NCI-H1694 (cell line): ENCODE measurements around the gene HEMK1.
A peak's percentile ranks its signal among the peaks of the same experiment; 100 is the strongest.

Source experiments
- DNase-seq: peaks from one replicate; lab custom pipeline; 2025; lab: John Stamatoyannopoulos, UW

Gene HEMK1

DNA sequence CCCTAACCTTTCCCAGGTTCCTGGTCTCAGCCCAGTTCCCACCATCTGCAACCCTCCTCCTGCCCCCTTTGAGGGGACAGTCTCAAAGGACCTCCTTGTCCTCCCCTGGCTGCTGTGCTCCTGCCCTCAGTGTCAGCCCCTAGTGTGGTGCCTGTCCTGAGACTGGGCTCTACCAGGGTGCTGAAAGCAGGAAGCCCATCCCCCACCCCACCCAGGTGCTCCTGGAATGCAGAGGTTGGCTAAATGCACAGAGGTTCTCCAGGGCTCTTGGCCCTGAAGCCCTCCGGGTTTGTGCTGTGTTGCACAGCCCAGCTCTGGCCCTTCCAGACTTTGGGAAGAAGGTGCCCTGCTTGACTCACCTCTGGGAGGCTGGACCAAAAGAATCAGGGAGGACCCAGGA lies 23.5 kb upstream of the HEMK1 start:
- no peak for DNase-seq

DNA sequence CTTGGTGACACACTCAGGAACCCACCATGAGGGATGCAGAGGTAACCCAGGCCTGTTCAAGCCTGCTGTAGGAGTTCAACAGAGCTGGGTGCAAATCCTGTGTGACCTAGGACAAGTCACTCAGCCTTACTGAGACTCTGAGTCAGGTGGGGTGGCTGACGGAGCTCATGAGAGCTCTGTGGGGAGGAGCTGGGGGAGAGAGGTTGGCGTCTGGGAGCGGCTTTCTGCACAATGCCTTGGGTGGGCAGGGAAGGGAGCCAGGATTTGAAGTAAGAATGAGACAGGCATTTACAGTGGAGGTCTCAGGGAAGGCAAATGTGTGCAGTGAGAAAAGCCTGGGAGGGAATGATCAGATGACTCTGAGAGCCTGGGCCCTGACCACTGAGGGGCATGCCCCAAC lies 20.1 kb upstream of the HEMK1 start:
- DNase-seq: no peak

DNA sequence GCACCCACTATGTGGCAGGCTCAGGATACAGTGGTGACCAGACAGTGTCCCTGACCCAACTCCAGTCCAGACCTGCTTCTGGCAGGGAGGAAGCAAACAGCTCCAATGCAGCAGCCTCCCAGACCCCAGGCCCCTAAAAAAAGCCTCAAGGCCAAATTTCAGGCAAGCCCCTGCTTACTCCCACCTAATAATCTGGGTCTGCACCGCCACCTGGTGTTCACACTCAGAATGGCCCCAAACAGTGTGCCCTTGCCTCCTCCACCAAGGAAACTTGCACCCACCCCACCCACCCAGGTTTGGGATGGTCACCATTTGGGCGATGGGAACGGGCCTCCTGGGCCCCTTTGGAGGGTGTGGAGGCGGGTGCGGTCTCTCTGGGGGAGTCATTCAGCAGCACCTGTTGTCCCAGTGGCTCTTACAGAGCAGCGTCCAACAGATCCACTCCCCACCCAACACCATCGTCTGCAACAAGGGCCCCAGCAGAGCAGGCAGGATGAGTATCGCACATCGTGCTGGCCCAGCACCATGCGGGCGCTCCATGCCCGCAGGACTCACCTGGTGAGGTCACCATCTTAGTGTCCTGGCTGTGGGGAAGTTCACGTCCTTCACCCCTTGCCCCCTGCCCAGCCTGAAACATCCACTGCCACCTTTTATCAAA lies 19.1 kb upstream of the HEMK1 start:
- peak; percentile 46 for DNase-seq

GRCh38 chr3:50551054-50551659 lies 18.2 kb upstream of the HEMK1 start:
- DNase-seq: no peak

GRCh38 chr3:50551681-50552435 lies 17.5 kb upstream of the HEMK1 start:
- DNase-seq: no peak

DNA sequence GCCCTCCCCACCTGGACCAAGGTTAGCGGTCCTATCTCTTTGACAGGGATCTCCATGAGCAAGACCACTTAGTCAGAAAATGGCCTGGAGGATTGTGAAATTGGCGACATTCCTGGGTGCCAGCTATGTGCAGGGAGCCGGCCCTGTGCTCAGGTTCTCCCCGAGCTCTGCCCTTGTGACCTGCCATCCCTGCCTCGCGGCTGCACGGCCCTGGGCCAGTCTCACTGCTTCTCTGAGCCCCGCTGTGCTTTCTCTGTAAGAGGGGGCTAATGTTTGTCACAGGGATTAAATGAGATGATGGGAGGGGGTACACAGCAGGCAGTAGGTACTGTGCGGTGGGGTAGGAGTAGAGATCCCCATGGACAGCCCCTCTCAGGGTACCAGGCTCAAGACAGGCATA lies 16.7 kb upstream of the HEMK1 start:
- no peak for DNase-seq

DNA sequence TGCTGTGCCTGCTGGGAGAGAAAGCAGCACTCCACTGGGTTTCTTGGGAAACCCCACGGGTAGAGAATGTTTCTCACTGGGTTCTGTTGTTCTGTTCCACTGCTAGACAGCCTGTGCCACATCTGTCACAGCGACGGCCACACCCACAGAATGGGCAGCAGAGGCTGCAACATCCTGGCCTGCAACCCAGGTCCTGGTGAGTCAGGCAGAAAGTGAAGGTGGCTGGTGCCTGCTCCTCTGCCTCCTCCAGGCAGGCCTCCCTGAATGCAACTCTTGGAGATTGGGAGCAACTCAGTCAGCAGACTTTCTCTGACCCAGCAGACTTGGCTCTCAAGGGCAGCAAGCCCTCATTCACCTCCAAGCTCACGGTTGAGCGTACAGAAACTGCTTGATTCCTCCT lies 14.8 kb upstream of the HEMK1 start:
- no peak for DNase-seq

GRCh38 chr3:50557106-50557505 lies 12.2 kb upstream of the HEMK1 start:
- DNase-seq: no peak

DNA sequence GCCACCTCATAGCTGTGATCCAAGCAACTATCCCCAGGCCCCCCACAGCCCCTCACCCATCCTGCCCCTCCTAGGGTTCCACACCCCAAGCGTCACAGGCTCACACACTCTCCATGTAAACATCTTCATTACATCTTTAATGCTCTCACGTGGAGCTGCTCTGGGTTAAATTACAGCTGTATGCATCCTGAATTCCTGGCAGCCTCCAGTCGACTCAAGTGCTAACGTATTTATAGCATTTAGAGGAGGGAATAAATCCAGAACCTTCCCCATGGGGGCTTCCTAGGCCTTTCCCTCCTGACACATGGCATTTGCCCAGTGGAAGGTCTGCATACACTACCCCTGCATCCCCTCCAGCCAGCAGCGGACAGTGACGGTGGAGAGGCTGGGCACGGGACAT lies 11.4 kb upstream of the HEMK1 start:
- DNase-seq: no peak

GRCh38 chr3:50559702-50560101 lies 9.6 kb upstream of the HEMK1 start:
- no peak for DNase-seq

- no peak for DNase-seq
These were observed 6.5 kb upstream of the HEMK1 start for GRCh38 chr3:50562861-50563260.

- peak; percentile 7 for DNase-seq
These were observed 5.5 kb upstream of the HEMK1 start for GRCh38 chr3:50563867-50564266.

- no peak for DNase-seq
These were observed 5.0 kb upstream of the HEMK1 start for GRCh38 chr3:50564321-50564720.

- DNase-seq: no peak
These were observed 2.3 kb upstream of the HEMK1 start for GRCh38 chr3:50567011-50567385.

DNA sequence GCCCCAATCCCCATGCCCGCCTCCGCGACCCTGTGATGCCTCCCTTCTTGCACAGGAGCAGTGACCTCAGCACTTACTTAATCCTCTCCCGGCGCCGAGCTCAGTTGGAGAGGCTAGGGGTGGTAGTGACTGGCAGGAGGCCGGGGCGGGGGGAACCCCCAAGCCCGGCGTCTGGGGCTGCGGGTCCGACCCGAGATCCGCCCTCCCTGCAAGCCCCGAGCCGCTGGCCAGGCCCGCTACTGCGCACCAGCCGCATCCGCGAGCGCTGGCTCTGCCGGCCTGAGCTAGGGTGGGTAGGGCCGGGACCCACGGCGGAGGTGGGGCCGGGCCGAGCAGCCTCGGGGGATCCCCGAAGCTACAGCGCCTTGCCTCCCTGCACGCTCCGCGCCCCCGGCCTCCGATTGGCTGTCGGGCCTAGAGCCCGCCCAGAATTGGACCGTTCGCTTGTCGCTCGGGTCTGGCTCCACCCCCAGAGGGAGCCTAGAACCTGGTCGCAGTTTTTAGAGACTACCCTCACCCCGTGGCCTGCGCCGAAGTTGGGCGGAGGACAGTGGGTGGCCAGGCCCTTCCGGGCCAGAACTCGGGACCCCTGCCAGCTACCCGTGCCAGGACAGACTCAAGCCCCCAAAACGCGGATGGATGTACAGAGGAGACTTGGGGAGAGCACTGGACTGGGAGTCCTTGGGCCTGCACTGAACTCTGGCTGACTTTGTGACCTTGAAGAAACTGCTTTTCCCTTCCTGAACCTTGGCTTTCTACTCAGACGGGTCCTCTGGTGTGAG lies 1.7 kb upstream of the HEMK1 start, which contains the start of gene C3orf18:
TSS of gene C3orf18 (minus strand) at position 362 of the 782 bp plus-strand sequence. CDS start 2,048 bp downstream, outside the sequence.
- no peak for DNase-seq

DNA sequence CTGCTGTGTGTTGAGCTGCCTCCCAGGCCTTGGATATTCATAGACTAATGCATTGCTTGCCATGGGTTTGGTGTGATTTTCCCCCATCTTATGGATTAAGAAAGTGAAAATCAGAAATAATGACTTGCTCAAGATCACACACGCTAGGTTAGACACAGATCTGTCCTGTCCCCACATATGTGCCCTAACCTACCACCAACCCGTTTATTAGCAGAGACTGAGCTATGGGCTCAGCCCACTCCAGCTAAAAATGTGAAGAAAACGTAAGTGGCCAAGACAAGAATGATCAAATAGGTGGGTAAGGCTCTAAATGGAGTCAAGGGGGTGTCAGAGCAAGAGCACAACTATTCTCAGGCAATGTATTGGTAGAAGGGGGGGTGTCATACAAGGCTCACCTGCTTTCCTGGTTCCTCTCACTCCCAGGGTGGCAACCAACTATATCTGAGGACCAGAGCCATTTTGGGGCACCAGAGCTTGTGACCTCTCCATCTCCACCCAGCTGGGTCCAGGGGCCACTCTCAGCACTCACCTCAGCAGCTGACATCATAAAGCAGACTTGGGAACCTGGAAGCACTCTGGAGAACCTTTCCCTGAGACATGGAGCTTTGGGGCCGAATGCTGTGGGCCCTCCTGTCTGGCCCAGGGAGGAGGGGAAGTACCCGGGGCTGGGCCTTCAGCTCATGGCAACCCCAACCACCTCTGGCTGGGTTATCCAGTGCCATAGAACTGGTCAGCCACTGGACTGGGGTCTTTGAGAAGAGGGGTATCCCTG lies 1.4 kb downstream of the HEMK1 start:
- DNase-seq: no peak

DNA sequence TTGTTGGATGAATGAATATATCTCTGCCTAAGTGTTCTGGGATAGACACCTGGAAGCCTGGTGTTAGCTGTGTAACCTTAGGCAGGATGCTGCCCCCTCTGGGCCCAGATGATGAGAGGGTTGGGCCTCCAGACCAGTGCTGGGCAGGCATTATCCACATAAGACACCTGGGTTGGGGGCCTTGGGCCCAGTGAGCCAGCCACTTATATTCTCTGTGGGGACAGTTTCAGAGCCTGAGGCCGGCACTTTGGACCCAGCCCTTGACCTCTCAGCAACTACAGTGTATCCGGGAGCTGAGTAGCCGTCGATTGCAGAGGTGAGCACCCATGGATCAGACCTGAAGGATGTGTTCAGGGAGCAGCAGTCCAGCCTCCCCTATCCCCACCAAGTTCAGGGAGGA lies 2.2 kb downstream of the HEMK1 start:
- no peak for DNase-seq

DNA sequence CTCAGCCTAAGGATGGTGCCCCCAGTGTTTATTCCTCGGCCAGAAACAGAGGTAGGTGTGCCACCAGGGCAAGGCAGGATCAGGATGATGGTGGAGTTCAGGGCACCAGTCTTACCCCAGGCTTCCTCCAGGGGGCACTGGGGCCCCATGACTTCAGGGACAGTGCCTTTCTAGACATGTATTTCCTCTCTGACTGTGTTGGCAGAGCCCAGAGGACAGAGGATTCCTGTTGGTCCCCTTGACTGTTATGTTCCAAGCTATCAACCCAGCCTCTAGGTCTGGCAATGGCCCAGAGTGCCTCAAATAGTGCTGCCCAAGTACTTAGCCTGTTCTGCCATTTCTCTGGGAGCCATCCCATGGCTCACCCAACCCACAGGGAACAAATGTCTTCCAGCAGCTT lies 2.8 kb downstream of the HEMK1 start:
- DNase-seq: peak; percentile 31

DNA sequence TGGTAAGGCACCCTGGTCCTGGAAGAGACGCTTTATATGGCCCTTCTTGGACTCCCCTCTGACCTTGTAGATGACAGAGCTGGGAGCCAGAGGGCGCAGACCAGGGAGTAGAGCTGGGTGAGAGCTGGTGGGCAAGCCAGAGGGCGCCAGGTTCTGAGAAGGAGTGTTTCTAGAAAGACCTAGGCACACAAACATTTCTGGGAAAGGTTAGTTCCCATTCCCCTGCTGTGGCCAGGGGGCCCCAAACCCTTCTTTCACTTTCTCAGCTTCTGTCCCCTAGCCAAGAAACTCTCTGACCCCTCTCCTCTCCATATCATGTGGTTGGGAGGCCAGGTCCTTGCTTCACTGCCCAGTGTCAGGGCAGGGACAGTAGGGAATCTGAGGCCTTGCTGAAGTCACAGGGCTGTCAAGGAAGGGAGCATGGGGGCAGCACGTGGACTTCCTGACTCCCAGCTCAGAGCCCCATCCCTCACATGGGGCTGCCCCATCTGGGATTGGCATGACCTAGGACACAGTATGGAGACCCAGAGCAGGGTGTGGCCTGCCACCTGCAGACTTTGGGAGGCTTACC lies 3.6 kb downstream of the HEMK1 start:
- no peak for DNase-seq

DNA sequence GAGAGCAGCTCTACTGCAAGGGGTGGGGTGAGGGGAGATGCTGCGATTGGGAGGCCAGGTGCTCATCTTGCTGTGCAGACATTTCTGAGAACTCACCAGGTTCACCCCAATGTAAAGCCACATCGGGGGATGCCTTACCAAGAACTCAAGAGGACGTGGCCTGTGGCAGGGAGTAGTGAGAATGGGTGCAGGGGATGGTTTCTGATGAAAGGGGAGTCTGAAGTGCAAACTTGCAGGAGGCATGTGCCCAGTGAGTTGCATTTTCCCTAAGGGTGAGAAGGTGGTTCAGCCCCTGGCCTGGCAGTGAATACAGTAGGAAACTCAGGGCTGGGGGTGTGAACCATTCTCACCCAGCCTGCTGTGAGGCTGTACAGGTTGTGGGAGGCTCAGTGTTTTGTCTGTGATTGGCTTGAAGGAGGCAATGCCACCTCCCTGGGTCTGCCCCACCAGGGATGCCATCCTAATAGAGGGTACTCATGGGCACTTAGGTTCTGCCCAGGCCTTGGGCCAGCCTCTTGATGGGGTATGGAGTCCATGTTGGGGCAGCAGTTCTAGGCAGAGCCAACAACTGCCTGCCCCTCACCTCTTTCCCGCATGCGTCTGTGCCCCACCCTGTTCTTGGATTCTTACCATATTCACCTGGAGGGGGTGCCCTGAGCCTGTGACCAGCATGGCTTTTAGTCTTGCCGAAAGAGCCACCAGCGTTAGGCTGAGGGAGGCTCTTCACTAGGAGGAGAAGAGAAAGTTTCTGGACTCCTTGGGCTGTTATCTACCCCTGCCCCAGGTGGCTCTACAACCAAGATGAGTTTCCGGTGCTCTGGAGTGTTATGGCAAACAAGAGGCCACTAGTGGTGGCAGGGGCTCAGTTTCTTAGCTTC lies 4.5 kb downstream of the HEMK1 start:
- no peak for DNase-seq
